OCI-LY1 (cell line): ENCODE data around the gene YTHDF2.
"Not testable (repeated sequence)": the region's sequence is repeated elsewhere in the genome, so short reads cannot be mapped to it uniquely, and the experiment has no call there.

Experiments
- H2AFZ ChIP-seq: fragments of 200-600 bp; sonication (generic), shearing (Covaris generic); 2 replicates; pipeline ENCODE4 v1.6.0; 2014; ENCODE audit warnings: antibody characterized with exemption, mild to moderate bottlenecking, low read length
- H3F3A ChIP-seq: fragments of 200-600 bp; sonication (generic), shearing (Covaris generic); 2 replicates; pipeline ENCODE4 v1.6.0; 2014; ENCODE audit warnings: mild to moderate bottlenecking, antibody characterized with exemption, low read length, moderate library complexity; ENCODE audit not compliant: insufficient read depth
- H3K27ac ChIP-seq: fragments of 200-600 bp; sonication (generic); 2 replicates; pipeline ENCODE4 v1.5.1; 2014; ENCODE audit warnings: low read length, mixed run types, mild to moderate bottlenecking, low read depth; ENCODE audit not compliant: poor library complexity, severe bottlenecking
- H3K27me3 ChIP-seq: fragments of 200-600 bp; sonication (generic); 2 replicates; pipeline ENCODE4 v1.6.0; 2014; ENCODE audit warnings: antibody characterized with exemption, mild to moderate bottlenecking, low read length, moderate library complexity; ENCODE audit not compliant: insufficient read depth
- H3K36me3 ChIP-seq: fragments of 200-600 bp; sonication (generic); 2 replicates; pipeline ENCODE4 v1.6.1; 2014; ENCODE audit warnings: mild to moderate bottlenecking, antibody characterized with exemption, low read length, moderate library complexity, mixed read lengths; ENCODE audit not compliant: insufficient read depth
- H3K4me1 ChIP-seq: fragments of 200-600 bp; sonication (generic); 2 replicates; pipeline ENCODE4 v1.5.1; 2014; ENCODE audit warnings: mild to moderate bottlenecking, low read length, moderate library complexity; ENCODE audit not compliant: insufficient read depth, severe bottlenecking
- H3K4me2 ChIP-seq: fragments of 200-600 bp; sonication (generic), shearing (Covaris generic); 2 replicates; pipeline ENCODE4 v1.6.1; 2014; ENCODE audit warnings: low read length
- H3K4me3 ChIP-seq: fragments of 200-600 bp; sonication (generic); 2 replicates; pipeline ENCODE4 v1.5.1; 2014; ENCODE audit warnings: low read length, low read depth, mild to moderate bottlenecking, mixed read lengths; ENCODE audit not compliant: poor library complexity, severe bottlenecking
- H3K79me2 ChIP-seq: fragments of 200-600 bp; shearing (Covaris generic); 2 replicates; pipeline ENCODE4 v1.6.1; 2016; ENCODE audit warnings: mixed run types, low read length, mixed read lengths; ENCODE audit not compliant: insufficient read depth
- H3K9ac ChIP-seq: fragments of 200-600 bp; sonication (generic), shearing (Covaris generic); 2 replicates; pipeline ENCODE4 v1.6.1; 2014; ENCODE audit warnings: mild to moderate bottlenecking, low read length, mixed read lengths
- H3K9me2 ChIP-seq: fragments of 200-600 bp; sonication (generic), shearing (Covaris generic); 2 replicates; pipeline ENCODE4 v1.6.1; 2014; ENCODE audit warnings: low read depth, mild to moderate bottlenecking, low read length, mixed read lengths
- H3K9me3 ChIP-seq: fragments of 200-600 bp; shearing (Covaris generic); 2 replicates; pipeline ENCODE4 v1.6.1; 2014; ENCODE audit warnings: low read length, mixed read lengths
- H4K20me1 ChIP-seq: fragments of 200-600 bp; sonication (generic), shearing (Covaris generic); 2 replicates; pipeline ENCODE4 v1.6.0; 2016; ENCODE audit warnings: mild to moderate bottlenecking, low read length; ENCODE audit not compliant: insufficient read depth
- EZH2 ChIP-seq: fragments of 200-600 bp; sonication (generic), shearing (Covaris generic); IDR thresholded peaks from 2 replicates; pipeline ENCODE4 v1.8.0; 2017; ENCODE audit warnings: borderline replicate concordance, mixed run types, mild to moderate bottlenecking, antibody characterized with exemption, low read length, moderate library complexity, mixed read lengths
- TF ChIP-seq, protein P1 (sequence below): fragments of 200-600 bp; sonication (generic), shearing (Covaris generic); IDR thresholded peaks from 2 replicates; pipeline ENCODE4 v1.5.1; 2017; ENCODE audit warnings: mild to moderate bottlenecking, antibody characterized with exemption, low read length, moderate library complexity, mixed read lengths

Gene YTHDF2

DNA sequence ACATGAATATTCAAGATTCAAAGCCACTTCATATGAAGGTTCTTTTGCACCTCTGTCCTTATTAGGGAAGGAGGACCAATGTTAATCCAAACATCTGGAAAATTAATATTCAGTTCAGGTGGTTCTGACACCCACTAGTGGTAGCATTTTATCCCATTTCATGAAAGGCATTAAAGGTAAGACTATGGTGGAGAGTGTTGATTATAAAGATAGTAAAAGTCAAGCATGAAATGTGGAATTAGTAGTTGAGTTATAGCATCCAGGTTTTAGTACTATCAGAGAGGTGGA is 17.5 kb upstream of the YTHDF2 start:
- TF ChIP-seq EZH2: no peak
- TF ChIP-seq, protein P1, sequence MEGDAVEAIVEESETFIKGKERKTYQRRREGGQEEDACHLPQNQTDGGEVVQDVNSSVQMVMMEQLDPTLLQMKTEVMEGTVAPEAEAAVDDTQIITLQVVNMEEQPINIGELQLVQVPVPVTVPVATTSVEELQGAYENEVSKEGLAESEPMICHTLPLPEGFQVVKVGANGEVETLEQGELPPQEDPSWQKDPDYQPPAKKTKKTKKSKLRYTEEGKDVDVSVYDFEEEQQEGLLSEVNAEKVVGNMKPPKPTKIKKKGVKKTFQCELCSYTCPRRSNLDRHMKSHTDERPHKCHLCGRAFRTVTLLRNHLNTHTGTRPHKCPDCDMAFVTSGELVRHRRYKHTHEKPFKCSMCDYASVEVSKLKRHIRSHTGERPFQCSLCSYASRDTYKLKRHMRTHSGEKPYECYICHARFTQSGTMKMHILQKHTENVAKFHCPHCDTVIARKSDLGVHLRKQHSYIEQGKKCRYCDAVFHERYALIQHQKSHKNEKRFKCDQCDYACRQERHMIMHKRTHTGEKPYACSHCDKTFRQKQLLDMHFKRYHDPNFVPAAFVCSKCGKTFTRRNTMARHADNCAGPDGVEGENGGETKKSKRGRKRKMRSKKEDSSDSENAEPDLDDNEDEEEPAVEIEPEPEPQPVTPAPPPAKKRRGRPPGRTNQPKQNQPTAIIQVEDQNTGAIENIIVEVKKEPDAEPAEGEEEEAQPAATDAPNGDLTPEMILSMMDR: peak; percentile 32; the same call in 1 of the 2 replicates
- H3K79me2 ChIP-seq: no peaks in the 10 kb centered on the region
- H3K4me2 ChIP-seq: no peak overlapping the region
- H3F3A ChIP-seq: no peaks in the 10 kb centered on the region
- H3K9ac ChIP-seq: no peak overlapping the region
- H3K27ac ChIP-seq: no peak overlapping the region
- H3K36me3 ChIP-seq: peaks cover 8% of the 10 kb centered on the region
- no peak overlapping the region for H3K4me3 ChIP-seq
- H2AFZ ChIP-seq: no peak overlapping the region
- no peaks in the 10 kb centered on the region for H3K9me3 ChIP-seq
- no peaks in the 10 kb centered on the region for H3K9me2 ChIP-seq
- H4K20me1 ChIP-seq: no peaks in the 10 kb centered on the region
- peaks cover 8% of the 10 kb centered on the region for H3K4me1 ChIP-seq
- H3K27me3 ChIP-seq: no peaks in the 10 kb centered on the region

DNA sequence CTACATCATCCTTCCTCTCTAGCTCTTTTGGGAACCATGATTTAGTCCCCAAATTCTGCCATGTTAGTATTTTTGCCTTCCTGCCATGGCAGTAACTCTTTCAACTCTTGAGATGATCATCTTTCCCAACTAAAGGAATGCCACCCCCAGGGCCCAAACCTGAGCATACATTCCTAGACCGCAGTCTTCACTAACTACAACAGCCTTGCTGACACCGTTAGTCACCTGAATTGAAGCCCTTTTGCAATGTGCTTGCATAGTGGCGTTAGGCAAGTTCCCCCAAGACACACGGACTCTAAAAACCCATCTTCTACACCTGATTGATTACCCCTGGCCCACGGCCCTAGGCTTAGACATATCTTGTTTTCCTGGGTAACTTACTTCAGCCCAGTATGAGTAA is 16.4 kb upstream of the YTHDF2 start:
- H3K4me3 ChIP-seq: no peak overlapping the region
- H3F3A ChIP-seq: no peaks in the 10 kb centered on the region
- no peaks in the 10 kb centered on the region for H3K9me2 ChIP-seq

DNA sequence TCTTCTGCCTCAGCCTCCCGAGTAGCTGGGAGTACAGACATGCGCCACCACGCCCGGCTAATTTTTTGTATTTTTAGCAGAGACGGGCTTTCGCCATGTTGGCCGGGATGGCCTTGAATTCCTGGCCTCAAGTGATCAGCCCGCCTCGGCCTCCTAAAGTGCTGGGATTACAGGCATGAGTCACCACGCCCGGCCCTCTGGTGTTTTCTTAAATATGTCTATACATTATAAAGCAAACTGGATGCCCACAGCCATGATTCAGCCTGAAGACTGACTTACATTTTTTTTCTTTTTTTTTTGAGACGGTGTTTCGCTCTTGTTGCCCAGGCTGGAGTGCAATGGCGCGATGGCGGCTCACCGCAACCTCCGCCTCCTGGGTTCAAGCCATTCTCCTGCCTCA is 14.8 kb upstream of the YTHDF2 start:
- not testable (repeated sequence) for H3F3A ChIP-seq, H3K9me3 ChIP-seq, H4K20me1 ChIP-seq, H3K27ac ChIP-seq, H3K27me3 ChIP-seq, H3K4me2 ChIP-seq, H3K4me3 ChIP-seq, H2AFZ ChIP-seq, H3K9ac ChIP-seq, H3K79me2 ChIP-seq, H3K36me3 ChIP-seq, H3K4me1 ChIP-seq, H3K9me2 ChIP-seq

More for the DNA sequence above, 16.4 kb upstream of the YTHDF2 start:
- no peaks in the 10 kb centered on the region for H3K79me2 ChIP-seq
- H3K9me3 ChIP-seq: no peaks in the 10 kb centered on the region
- H3K9ac ChIP-seq: no peak overlapping the region
- H3K27me3 ChIP-seq: no peaks in the 10 kb centered on the region
- H3K27ac ChIP-seq: peak overlapping the region; percentile 21
- H3K4me2 ChIP-seq: no peak overlapping the region
- H3K4me1 ChIP-seq: peaks cover 8% of the 10 kb centered on the region
- H4K20me1 ChIP-seq: no peaks in the 10 kb centered on the region
- no peak overlapping the region for H2AFZ ChIP-seq
- no peak for TF ChIP-seq EZH2
- TF ChIP-seq, protein P1: no peak
- H3K36me3 ChIP-seq: no peaks in the 10 kb centered on the region

DNA sequence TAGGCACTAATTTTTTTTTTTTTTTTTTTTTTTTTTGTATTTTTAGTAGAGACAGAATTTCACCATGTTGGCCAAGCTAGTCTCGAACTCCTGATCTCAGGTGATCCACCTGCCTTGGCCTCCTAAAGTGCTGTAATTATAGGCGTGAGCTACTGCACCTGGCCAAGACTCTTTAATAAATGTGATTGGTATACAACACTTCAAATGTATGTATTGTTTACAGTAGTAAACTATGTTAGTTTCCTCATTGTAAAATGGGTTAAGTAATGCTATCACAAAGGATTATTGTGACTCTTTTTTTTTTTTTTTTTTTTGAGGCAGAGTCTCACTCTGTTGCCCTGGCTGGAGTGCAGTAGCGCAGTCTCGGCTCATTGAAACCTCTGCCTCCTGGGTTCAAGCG is 11.4 kb upstream of the YTHDF2 start:
- H3K4me2 ChIP-seq, H3K9me2 ChIP-seq, H3K9ac ChIP-seq, H3F3A ChIP-seq, H3K27ac ChIP-seq, H3K79me2 ChIP-seq, H3K4me3 ChIP-seq, H2AFZ ChIP-seq, H3K4me1 ChIP-seq, H3K27me3 ChIP-seq, H3K9me3 ChIP-seq, H4K20me1 ChIP-seq, H3K36me3 ChIP-seq: not testable (repeated sequence)
